CD14-positive monocyte (primary cell): ENCODE measurements around the gene CHMP4B. TPM values are rescaled to one million over a fixed set of nuclear protein-coding genes. Genes with fewer than 3 reads are reported as not detected.

Experiments used
- DNase-seq, 3 donors: peaks; one replicate each; pipeline ENCODE4 v3.0.0-alpha.2; 2011 to 2022
- H2AFZ ChIP-seq: 2 replicates; pipeline ENCODE4 v1.6.0; 2012; ENCODE audit warnings: mild to moderate bottlenecking, low read depth, low read length, inconsistent platforms; ENCODE audit not compliant: insufficient read depth, poor library complexity, severe bottlenecking
- H3K27ac ChIP-seq, 2 donors: 1 replicate in 1 of 2; 2 replicates in 1 of 2; pipeline ENCODE4 v1.5.1; 2012 to 2013; ENCODE audit warnings: low read length in 2 of 2, control low read depth in 1 of 2, inconsistent platforms in 1 of 2, low read depth in 1 of 2, mild to moderate bottlenecking in 1 of 2
- H3K27me3 ChIP-seq, 2 donors: one replicate each; pipeline versions ENCODE4 v1.6.0 to v1.6.1; 2011 to 2013; ENCODE audit warnings: low read length in 2 of 2; ENCODE audit not compliant: control insufficient read depth in 2 of 2, insufficient read depth in 2 of 2
- H3K36me3 ChIP-seq, 2 donors: replicated peaks in 1 of 2; 1 replicate in 1 of 2; 2 replicates in 1 of 2; pipeline versions ENCODE4 v1.5.1 to v1.6.1; 2012 to 2013; ENCODE audit warnings: low read length in 2 of 2, control low read depth in 1 of 2, inconsistent platforms in 1 of 2, mild to moderate bottlenecking in 1 of 2; ENCODE audit not compliant: insufficient read depth in 2 of 2, control insufficient read depth in 1 of 2
- H3K4me1 ChIP-seq, 2 donors: 1 replicate in 1 of 2; 2 replicates in 1 of 2; pipeline versions ENCODE4 v1.5.1 to v1.6.1; 2012 to 2013; ENCODE audit warnings: low read length in 2 of 2, control low read depth in 1 of 2, inconsistent platforms in 1 of 2, mild to moderate bottlenecking in 1 of 2, moderate library complexity in 1 of 2; ENCODE audit not compliant: insufficient read depth in 2 of 2, control insufficient read depth in 1 of 2
- H3K4me2 ChIP-seq: replicated peaks from 2 replicates; pipeline ENCODE3; 2012; ENCODE audit warnings: low read length, moderate library complexity, mild to moderate bottlenecking; ENCODE audit not compliant: poor library complexity, severe bottlenecking; ENCODE audit errors: extremely low read depth
- H3K4me3 ChIP-seq, 3 experiments: fragments of 200-600 bp in 1 of 3; sonication (generic) in 1 of 3; replicated peaks in 1 of 3; 1 replicate in 2 of 3; 2 replicates in 1 of 3; pipeline ENCODE4 v1.5.1; 2011 to 2013; ENCODE audit warnings: low read length in 3 of 3, mild to moderate bottlenecking in 3 of 3, control low read depth in 2 of 3, low read depth in 2 of 3, inconsistent platforms in 1 of 3, moderate library complexity in 1 of 3
- H3K79me2 ChIP-seq: 2 replicates; pipeline ENCODE4 v1.6.0; 2012; ENCODE audit warnings: mild to moderate bottlenecking, control low read depth, inconsistent platforms, low read length, moderate library complexity; ENCODE audit not compliant: insufficient read depth
- H3K9ac ChIP-seq: 2 replicates; pipeline ENCODE4 v1.6.0; 2017; ENCODE audit warnings: low read length, mild to moderate bottlenecking; ENCODE audit not compliant: insufficient read depth, poor library complexity, severe bottlenecking
- H3K9me3 ChIP-seq, 2 donors: replicated peaks in 1 of 2; 1 replicate in 1 of 2; 2 replicates in 1 of 2; pipeline versions ENCODE4 v1.5.1 to v1.6.1; 2012 to 2013; ENCODE audit warnings: low read length in 2 of 2, control low read depth in 1 of 2; ENCODE audit not compliant: control insufficient read depth in 1 of 2, insufficient read depth in 1 of 2
- H4K20me1 ChIP-seq: 2 replicates; pipeline ENCODE4 v1.6.0; 2012; ENCODE audit warnings: mild to moderate bottlenecking, low read length, control low read depth, moderate library complexity; ENCODE audit not compliant: insufficient read depth
- H3K27ac Mint-ChIP-seq, 7 donors: one replicate each; pipeline ENCODE4 v1.8.0; 2020; ENCODE audit warnings: mild to moderate bottlenecking in 7 of 7, mixed read lengths in 7 of 7, moderate library complexity in 6 of 7, inconsistent platforms in 2 of 7
- H3K27me3 Mint-ChIP-seq, 3 donors: one replicate each; pipeline ENCODE4 v1.8.0; 2021 to 2022; ENCODE audit warnings: low read depth in 3 of 3, mild to moderate bottlenecking in 3 of 3, mixed read lengths in 3 of 3, moderate library complexity in 3 of 3, inconsistent platforms in 1 of 3
- H3K36me3 Mint-ChIP-seq, 2 donors: one replicate each; pipeline ENCODE4 v1.8.0; 2020; ENCODE audit warnings: mixed read lengths in 2 of 2, inconsistent platforms in 1 of 2, mild to moderate bottlenecking in 1 of 2
- H3K4me1 Mint-ChIP-seq: one replicate; pipeline ENCODE4 v1.8.0; 2020; ENCODE audit warnings: mild to moderate bottlenecking, mixed read lengths
- H3K4me3 Mint-ChIP-seq, 2 donors: one replicate each; pipeline ENCODE4 v1.8.0; 2020; ENCODE audit warnings: mild to moderate bottlenecking in 2 of 2, mixed read lengths in 2 of 2, moderate library complexity in 1 of 2
- H3K9me3 Mint-ChIP-seq, 7 donors: one replicate each; pipeline ENCODE4 v1.8.0; 2020 to 2022; ENCODE audit warnings: mixed read lengths in 7 of 7, mild to moderate bottlenecking in 6 of 7, moderate library complexity in 6 of 7, inconsistent platforms in 2 of 7
- WGBS: methylation state at CpG from one replicate; pipeline ENCODE4 v1.1.5; 2013; ENCODE audit warnings: missing lambda C conversion rate; ENCODE audit not compliant: insufficient coverage; 5-methylcytosine and 5-hydroxymethylcytosine counted together
- intact Hi-C, 2 donors: fragments of 100-400 bp; cut with micrococcal nuclease; formaldehyde crosslinking; loops; one replicate each; pipeline versions ENCODE4 v1.15.0 to v1.15.1; 2023
- polyA plus RNA-seq, 3 donors: library from polyadenylated mRNA; depleted of rRNA in 1 of 3; unstranded in 2 of 3; stranded (reverse) in 1 of 3; fragments of 300-500 nt in 2 of 3; fragments of >200 nt in 1 of 3; fragmentation: Illumina TruSeq in 2 of 3; gene quantifications; 1 replicate in 2 of 3; 2 replicates in 1 of 3; pipeline ENCODE4 v1.2.3, GENCODE V29; 2012 to 2021
- TF ChIP-seq, protein P1 (sequence below): fragments of 200-600 bp; IDR thresholded peaks from one replicate; pipeline ENCODE4 v1.8.0; 2022; ENCODE audit warnings: antibody characterized with exemption, mild to moderate bottlenecking

The CHMP4B gene
- polyA plus RNA-seq, 3 donors: 7.1 to 181 (median 10.0) TPM

GRCh38 chr20:33837096-33837830, 26.1 kb downstream of the CHMP4B start:
- peak overlapping the region; percentile 41 for H3K9ac ChIP-seq
- Mint-ChIP-seq H3K27me3 (peaks cover 0 to 9% (median 5%) of the 10 kb centered on the region in 3 donors), H3K4me1 (peaks cover 68% of the 10 kb centered on the region), H3K4me3 (no peak overlapping the region), H3K9me3 (peaks cover 0 to 2% (median 0%) of the 10 kb centered on the region in 7 donors), H3K27ac (peak overlapping the region; percentile 16 to 81 (median 57)), H3K36me3 (peaks cover 36 to 70% of the 10 kb centered on the region in 2 donors)
- H3K27ac ChIP-seq: peak overlapping the region in 1 of 2 donors; percentile 64
- H3K27me3 ChIP-seq: no peaks in the 10 kb centered on the region
- H3K9me3 ChIP-seq: no peaks in the 10 kb centered on the region
- intact Hi-C loops: no loop called here
- peaks cover 19 to 53% of the 10 kb centered on the region in 2 donors for H3K36me3 ChIP-seq
- peaks cover 38 to 44% of the 10 kb centered on the region in 2 donors for H3K4me1 ChIP-seq
- TF ChIP-seq, protein P1, sequence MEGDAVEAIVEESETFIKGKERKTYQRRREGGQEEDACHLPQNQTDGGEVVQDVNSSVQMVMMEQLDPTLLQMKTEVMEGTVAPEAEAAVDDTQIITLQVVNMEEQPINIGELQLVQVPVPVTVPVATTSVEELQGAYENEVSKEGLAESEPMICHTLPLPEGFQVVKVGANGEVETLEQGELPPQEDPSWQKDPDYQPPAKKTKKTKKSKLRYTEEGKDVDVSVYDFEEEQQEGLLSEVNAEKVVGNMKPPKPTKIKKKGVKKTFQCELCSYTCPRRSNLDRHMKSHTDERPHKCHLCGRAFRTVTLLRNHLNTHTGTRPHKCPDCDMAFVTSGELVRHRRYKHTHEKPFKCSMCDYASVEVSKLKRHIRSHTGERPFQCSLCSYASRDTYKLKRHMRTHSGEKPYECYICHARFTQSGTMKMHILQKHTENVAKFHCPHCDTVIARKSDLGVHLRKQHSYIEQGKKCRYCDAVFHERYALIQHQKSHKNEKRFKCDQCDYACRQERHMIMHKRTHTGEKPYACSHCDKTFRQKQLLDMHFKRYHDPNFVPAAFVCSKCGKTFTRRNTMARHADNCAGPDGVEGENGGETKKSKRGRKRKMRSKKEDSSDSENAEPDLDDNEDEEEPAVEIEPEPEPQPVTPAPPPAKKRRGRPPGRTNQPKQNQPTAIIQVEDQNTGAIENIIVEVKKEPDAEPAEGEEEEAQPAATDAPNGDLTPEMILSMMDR: no peak
- H3K4me3 ChIP-seq: no peak overlapping the region
- H3K4me2 ChIP-seq: no peak overlapping the region
- DNase-seq: no peak
- peaks cover 100% of the 10 kb centered on the region for H3K79me2 ChIP-seq
- H2AFZ ChIP-seq: no peak overlapping the region
- WGBS: 95% methylated on average over 3 of the region's 5 CpGs
- H4K20me1 ChIP-seq: peaks cover 100% of the 10 kb centered on the region

- no peaks in the 10 kb centered on the region for H3K9me3 ChIP-seq
- 87% methylated on average over 4 of the region's 8 CpGs for whole genome bisulfite sequencing
- DNase-seq: peak in 1 of 3 donors; percentile 28
- H3K36me3 ChIP-seq: peaks cover 13 to 44% of the 10 kb centered on the region in 2 donors
- Mint-ChIP-seq H3K4me3 (peak overlapping the region; percentile 24 to 27), H3K27ac (peak overlapping the region in 6 of 7 donors; percentile 57 to 81 (median 68)), H3K27me3 (peaks cover 0 to 9% (median 5%) of the 10 kb centered on the region in 3 donors), H3K36me3 (peaks cover 31 to 60% of the 10 kb centered on the region in 2 donors), H3K4me1 (peaks cover 74% of the 10 kb centered on the region), H3K9me3 (peaks cover 0 to 2% (median 0%) of the 10 kb centered on the region in 7 donors)
- peaks cover 43 to 50% of the 10 kb centered on the region in 2 donors for H3K4me1 ChIP-seq
- H3K27ac ChIP-seq: peak overlapping the region; percentile 20 to 64
- TF ChIP-seq, protein P1: no peak
- H3K9ac ChIP-seq: peak overlapping the region; percentile 41
- H3K4me2 ChIP-seq: peak overlapping the region; percentile 4
- H3K79me2 ChIP-seq: peaks cover 100% of the 10 kb centered on the region
- intact Hi-C loops: no loop called here
- peaks cover 100% of the 10 kb centered on the region for H4K20me1 ChIP-seq
- peak overlapping the region in 1 of 3 experiments; percentile 6 for H3K4me3 ChIP-seq
- no peak overlapping the region for H2AFZ ChIP-seq
- H3K27me3 ChIP-seq: no peaks in the 10 kb centered on the region
Measured at GRCh38 chr20:33838035-33838864, 27.1 kb downstream of the CHMP4B start.
